SK-N-SH (cell line): ENCODE measurements around the gene CACNA2D3. TPM values are rescaled to one million over a fixed set of nuclear protein-coding genes. Genes with fewer than 3 reads are reported as not detected.

ENCODE experiments used
- CTCF ChIA-PET: fragments of 300-600, 350-600 bp; formaldehyde crosslinking; extraction: SDS; loops from one replicate; lab custom pipeline; 2021; lab: Yijun Ruan, JAX
- POLR2A ChIA-PET: fragments of 350-600 bp; sonication (Branson Sonifier 250); formaldehyde crosslinking; extraction: SDS; loops from one replicate; lab custom pipeline; 2020; ENCODE audit warnings: antibody characterized with exemption, inconsistent platforms; lab: Yijun Ruan, JAX
- DNase-seq: peaks from one replicate; pipeline ENCODE4 v3.0.0; 2012
- H2AFZ ChIP-seq: fragments of 200-600 bp; sonication (generic); 2 replicates; pipeline ENCODE4 v1.8.1; 2016; ENCODE audit warnings: antibody characterized with exemption, mild to moderate bottlenecking, low read depth
- H3F3A ChIP-seq: fragments of 200-600 bp; sonication (generic); replicated peaks from 2 replicates; pipeline ENCODE3; 2016; ENCODE audit warnings: antibody characterized with exemption, mild to moderate bottlenecking; ENCODE audit not compliant: insufficient read depth
- H3K27ac ChIP-seq, 2 experiments: fragments of 200-500 bp in 1 of 2; fragments of 200-600 bp in 1 of 2; sonication (Bioruptor generic) in 1 of 2; sonication (generic), shearing (Covaris generic) in 1 of 2; 2 replicates each; pipeline versions ENCODE4 v1.5.1 to v1.6.1; 2014 to 2016; ENCODE audit warnings: low read depth in 2 of 2, inconsistent platforms in 1 of 2, low read length in 1 of 2, mild to moderate bottlenecking in 1 of 2, mixed read lengths in 1 of 2
- H3K27me3 ChIP-seq: fragments of 200-600 bp; sonication (generic), shearing (Covaris generic); 2 replicates; pipeline ENCODE4 v1.6.1; 2016; ENCODE audit warnings: mixed run types; ENCODE audit not compliant: insufficient read depth
- H3K36me3 ChIP-seq, 2 experiments: fragments of 200-500 bp in 1 of 2; fragments of 200-600 bp in 1 of 2; sonication (Bioruptor generic) in 1 of 2; sonication (generic) in 1 of 2; replicated peaks in 1 of 2; 2 replicates each; pipeline versions ENCODE3 to v1.5.1; 2014 to 2016; ENCODE audit warnings: low read length in 1 of 2, mild to moderate bottlenecking in 1 of 2; ENCODE audit not compliant: insufficient read depth in 2 of 2, control insufficient read depth in 1 of 2
- H3K4me1 ChIP-seq, 2 experiments: fragments of 200-500 bp in 1 of 2; fragments of 200-600 bp in 1 of 2; sonication (Bioruptor generic) in 1 of 2; sonication (generic), shearing (Covaris generic) in 1 of 2; 2 replicates each; pipeline versions ENCODE4 v1.5.1 to v1.6.1; 2014 to 2016; ENCODE audit warnings: low read depth in 1 of 2, low read length in 1 of 2, mixed run types in 1 of 2; ENCODE audit not compliant: insufficient read depth in 2 of 2, control insufficient read depth in 1 of 2
- H3K4me2 ChIP-seq: fragments of 200-600 bp; sonication (generic), shearing (Covaris generic); 2 replicates; pipeline ENCODE4 v1.6.1; 2017; ENCODE audit warnings: mixed run types
- H3K4me3 ChIP-seq, 2 experiments: fragments of 200-500 bp in 1 of 2; fragments of 200-600 bp in 1 of 2; sonication (Bioruptor generic) in 1 of 2; sonication (generic), shearing (Covaris generic) in 1 of 2; 2 replicates each; pipeline versions ENCODE4 v1.5.1 to v1.8.1; 2014 to 2016; ENCODE audit warnings: low read depth in 2 of 2, inconsistent platforms in 1 of 2, low read length in 1 of 2, mild to moderate bottlenecking in 1 of 2, mixed read lengths in 1 of 2, moderate library complexity in 1 of 2
- H3K79me2 ChIP-seq: fragments of 200-600 bp; sonication (generic); 2 replicates; pipeline ENCODE4 v1.8.1; 2017; ENCODE audit warnings: mild to moderate bottlenecking; ENCODE audit not compliant: insufficient read depth
- H3K9ac ChIP-seq: fragments of 200-600 bp; sonication (generic); 2 replicates; pipeline ENCODE4 v1.6.1; 2017; ENCODE audit warnings: mixed run types
- H3K9me2 ChIP-seq: fragments of 200-600 bp; sonication (generic); 2 replicates; pipeline ENCODE4 v1.6.1; 2017; ENCODE audit warnings: mixed run types
- H3K9me3 ChIP-seq: fragments of 200-600 bp; sonication (generic); 2 replicates; pipeline ENCODE4 v1.6.1; 2017; ENCODE audit warnings: mixed run types, mild to moderate bottlenecking, moderate library complexity
- H4K20me1 ChIP-seq: fragments of 200-600 bp; sonication (generic); 2 replicates; pipeline ENCODE4 v1.6.1; 2017; ENCODE audit warnings: mild to moderate bottlenecking, mixed run types; ENCODE audit not compliant: insufficient read depth
- GABPA ChIP-seq: IDR thresholded peaks from 2 replicates; pipeline ENCODE4 v1.4.0; 2012; ENCODE audit warnings: low read depth, mild to moderate bottlenecking
- MAX ChIP-seq: IDR thresholded peaks from 2 replicates; pipeline ENCODE4 v1.4.0; 2012; ENCODE audit warnings: low read depth
- NFIC ChIP-seq: IDR thresholded peaks from 2 replicates; pipeline ENCODE4 v1.4.0; 2012; ENCODE audit warnings: borderline replicate concordance
- POLR2AphosphoS5 ChIP-seq: IDR thresholded peaks from 2 replicates; pipeline ENCODE4 v1.6.1; 2012; ENCODE audit warnings: low read depth, low read length
- REST ChIP-seq: IDR thresholded peaks from 2 replicates; pipeline ENCODE4 v1.6.1; 2012; ENCODE audit warnings: mild to moderate bottlenecking, low read depth, low read length, moderate library complexity
- RXRA ChIP-seq: IDR thresholded peaks from 2 replicates; pipeline ENCODE4 v1.4.0; 2012; ENCODE audit warnings: low read depth, mild to moderate bottlenecking, borderline replicate concordance
- SMC3 ChIP-seq: IDR thresholded peaks from 2 replicates; pipeline ENCODE4 v1.6.1; 2012; ENCODE audit warnings: low read depth, low read length, improper control_type of control experiment
- TEAD4 ChIP-seq: IDR thresholded peaks from 2 replicates; pipeline ENCODE4 v1.4.0; 2012; ENCODE audit warnings: mild to moderate bottlenecking, borderline replicate concordance; ENCODE audit not compliant: insufficient read depth
- USF1 ChIP-seq: IDR thresholded peaks from 2 replicates; pipeline ENCODE4 v1.4.0; 2012; ENCODE audit warnings: low read depth, borderline replicate concordance
- ZBTB33 ChIP-seq: IDR thresholded peaks from 2 replicates; pipeline ENCODE4 v1.4.0; 2012; ENCODE audit warnings: low read depth, borderline replicate concordance
- WGBS: methylation state at CpG from one replicate; pipeline ENCODE4 v1.1.6; 2017; ENCODE audit warnings: low lambda C conversion rate; 5-methylcytosine and 5-hydroxymethylcytosine counted together
- polyA plus RNA-seq, 3 experiments: library from polyadenylated mRNA; depleted of rRNA; stranded (reverse); fragments of >200 nt; gene quantifications; 2 replicates each; pipeline ENCODE4 v1.2.3, GENCODE V29; 2012

Gene CACNA2D3
- polyA plus RNA-seq, 1 of the 3 experiments (the other 2 are of a cell fraction), result 0.15 TPM

GRCh38 chr3:54506603-54507002, 384.3 kb downstream of the CACNA2D3 start (continued):
- TF ChIP-seq REST (no peak), GABPA (no peak), NFIC (no peak), MAX (no peak)

- Histone ChIP-seq H3K27me3 (no peaks in the 10 kb centered on the region), H3K9me3 (no peaks in the 10 kb centered on the region; the same call in 1 of the 2 replicates), H3K27ac (no peak overlapping the region), H3K79me2 (no peaks in the 10 kb centered on the region), H3K4me1 (no peaks in the 10 kb centered on the region; a peak in 1 of 4 replicates), H3K36me3 (no peaks in the 10 kb centered on the region), H4K20me1 (no peaks in the 10 kb centered on the region), H3K4me3 (no peak overlapping the region; a peak in 1 of 4 replicates), H2AFZ (no peak overlapping the region), H3F3A (no peaks in the 10 kb centered on the region), H3K4me2 (no peak overlapping the region), H3K9me2 (no peaks in the 10 kb centered on the region), H3K9ac (no peak overlapping the region)
- TF ChIP-seq POLR2AphosphoS5 (no peak), GABPA (no peak), SMC3 (no peak), TEAD4 (no peak), RXRA (no peak), REST (no peak), ZBTB33 (no peak), USF1 (no peak)
- WGBS, result 0% methylated on average over 1 of the region's 1 CpG
- ChIA-PET POLR2A (no interaction called here), CTCF (interaction anchor here (0.8 to 1.6 kb wide), 2 partner anchors 26 to 362 kb away, joined by 3 to 4 read pairs; no protein-coding TSS in a partner anchor)
- DNase-seq, result no peak
Measured at GRCh38 chr3:54507876-54508460, 385.6 kb downstream of the CACNA2D3 start.
